Head of caudate nucleus (tissue), 42 donors: ENCODE measurements around the gene CYB5R3.

Source experiments
- DNase-seq, 42 donors: peaks; one replicate each; pipeline versions ENCODE4 v3.0.0 to v3.0.0-alpha.2; 2020 to 2021; ENCODE audit warnings: mixed read lengths in 7 of 42
- intact Hi-C: fragments of 100-400 bp; cut with DNase I; formaldehyde crosslinking; loops from one replicate; pipeline ENCODE4 v1.15.0; 2022

Gene CYB5R3

GRCh38 chr22:42649246-42650099 is at the start of gene CYB5R3:
TSS of gene CYB5R3 (minus strand) at chr22:42649392. CDS start at chr22:42649315, 77 bp downstream.
- intact Hi-C loops: no loop called here
- DNase-seq: peak; percentile 52 to 94 (median 85)

GRCh38 chr22:42697542-42698013 is 48.4 kb upstream of the CYB5R3 start:
- intact Hi-C loops: no loop called here
- DNase-seq: no peak

GRCh38 chr22:42696331-42696967 is 47.3 kb upstream of the CYB5R3 start:
- no peak for DNase-seq
- intact Hi-C loops: no loop called here

- intact Hi-C loops: no loop called here
- peak in 27 of 42 donors; percentile 7 to 69 (median 37) for DNase-seq
Observed at GRCh38 chr22:42695294-42695693, 46.1 kb upstream of the CYB5R3 start.

GRCh38 chr22:42693763-42694683 is 44.8 kb upstream of the CYB5R3 start:
- DNase-seq: no peak

GRCh38 chr22:42693055-42693762 is 44.0 kb upstream of the CYB5R3 start:
- intact Hi-C loops: no loop called here
- no peak for DNase-seq

More at GRCh38 chr22:42693763-42694683, 44.8 kb upstream of the CYB5R3 start:
- intact Hi-C loops: no loop called here

- no peak for DNase-seq
Observed at GRCh38 chr22:42692239-42693054, 43.3 kb upstream of the CYB5R3 start.

GRCh38 chr22:42691440-42691839 is 42.2 kb upstream of the CYB5R3 start:
- DNase-seq: peak in 2 of 42 donors; percentile 12 to 13
- intact Hi-C loops: no loop called here

More at GRCh38 chr22:42692239-42693054, 43.3 kb upstream of the CYB5R3 start:
- intact Hi-C loops: no loop called here

GRCh38 chr22:42688241-42689211 is 39.3 kb upstream of the CYB5R3 start:
- intact Hi-C loops: no loop called here

GRCh38 chr22:42686756-42687491 is 37.7 kb upstream of the CYB5R3 start:
- no peak for DNase-seq
- intact Hi-C loops: no loop called here

More at GRCh38 chr22:42688241-42689211, 39.3 kb upstream of the CYB5R3 start:
- peak in 31 of 42 donors; percentile 5 to 76 (median 41) for DNase-seq

- no peak for DNase-seq
- intact Hi-C loops: no loop called here
Observed at GRCh38 chr22:42685941-42686653, 36.9 kb upstream of the CYB5R3 start.

GRCh38 chr22:42684462-42685195 is 35.4 kb upstream of the CYB5R3 start:
- intact Hi-C loops: no loop called here
- no peak for DNase-seq

GRCh38 chr22:42683578-42684283 is 34.5 kb upstream of the CYB5R3 start:
- DNase-seq: peak in 30 of 42 donors; percentile 12 to 70 (median 44)
- intact Hi-C loops: no loop called here
